Gastrocnemius medialis (tissue), 4 donors: ENCODE data around the gene HOXA3. TPM values are rescaled to one million over a fixed set of nuclear protein-coding genes. Genes with fewer than 3 reads are reported as not detected.
A peak's percentile ranks its signal among the peaks of the same experiment; 100 is the strongest.

Experiments used
- ATAC-seq, 2 donors: fragments of 150-250 bp; one replicate each; pipeline ENCODE4 v1.9.1; 2016
- DNase-seq, 2 donors: peaks; one replicate each; pipeline ENCODE4 v3.0.0-alpha.2; 2019
- H3K27ac ChIP-seq, 4 donors: fragments of 200-600 bp; sonication (generic); 1 replicate in 1 of 4; 2 replicates in 3 of 4; pipeline ENCODE4 v1.5.1; 2016 to 2018; ENCODE audit warnings: mild to moderate bottlenecking in 2 of 4, moderate library complexity in 1 of 4
- H3K27me3 ChIP-seq, 3 donors: fragments of 200-600 bp; sonication (generic) in 2 of 3; 1 replicate in 1 of 3; 2 replicates in 2 of 3; pipeline versions ENCODE4 v1.5.1 to v1.6.0; 2016 to 2019; ENCODE audit warnings: mild to moderate bottlenecking in 1 of 3, moderate library complexity in 1 of 3
- H3K36me3 ChIP-seq, 2 donors: fragments of 200-600 bp; sonication (generic) in 1 of 2; one replicate each; pipeline ENCODE4 v1.5.1; 2017 to 2018
- H3K4me1 ChIP-seq, 2 donors: fragments of 200-600 bp; sonication (generic) in 1 of 2; one replicate each; pipeline ENCODE4 v1.5.1; 2016 to 2017; ENCODE audit warnings: mild to moderate bottlenecking in 2 of 2
- H3K4me3 ChIP-seq, 4 donors: fragments of 200-600 bp; sonication (generic) in 3 of 4; 1 replicate in 1 of 4; 2 replicates in 3 of 4; pipeline ENCODE4 v1.5.1; 2016 to 2019; ENCODE audit warnings: mild to moderate bottlenecking in 2 of 4
- H3K9me3 ChIP-seq, 3 donors: fragments of 200-600 bp; sonication (generic) in 2 of 3; 1 replicate in 1 of 3; 2 replicates in 2 of 3; pipeline ENCODE4 v1.5.1; 2016 to 2019
- POLR2A ChIP-seq, 2 donors: fragments of 450-650 bp; IDR thresholded peaks; one replicate each; pipeline ENCODE4 v1.6.1; 2017; ENCODE audit warnings: antibody characterized with exemption in 2 of 2, mild to moderate bottlenecking in 2 of 2, moderate library complexity in 2 of 2
- in situ Hi-C, 4 donors: fragments of 200-750 bp; cut with MboI; loops; one replicate each; pipeline versions ENCODE4 v1.15.0 to v1.8.0; 2017; ENCODE audit warnings: low sequenced_read_pairs in 4 of 4
- intact Hi-C: fragments of 100-400 bp; cut with DNase I; formaldehyde crosslinking; loops from one replicate; pipeline ENCODE4 v1.15.1; 2023; ENCODE audit warnings: low total_unique reads
- total RNA-seq, 4 donors: library from RNA; depleted of rRNA; stranded (reverse); fragments of >200 nt; gene quantifications; one replicate each; pipeline versions ENCODE4 v1.1.0 to v1.2.3, GENCODE V29; 2016
- TF ChIP-seq, protein P1 (sequence below), 5 experiments: fragments of 450-650 bp in 3 of 5; fragments of 200-600 bp in 2 of 5; sonication (generic) in 2 of 5; IDR thresholded peaks in 4 of 5; conservative IDR thresholded peaks in 1 of 5; 1 replicate in 4 of 5; 2 replicates in 1 of 5; pipeline ENCODE4 v1.5.1; 2016 to 2019; ENCODE audit warnings: antibody characterized with exemption in 5 of 5, mild to moderate bottlenecking in 3 of 5, moderate library complexity in 3 of 5

Gene HOXA3
- total RNA-seq, 4 donors from 2014 or later: 0.53 to 6.2 (median 3.0) TPM

DNA sequence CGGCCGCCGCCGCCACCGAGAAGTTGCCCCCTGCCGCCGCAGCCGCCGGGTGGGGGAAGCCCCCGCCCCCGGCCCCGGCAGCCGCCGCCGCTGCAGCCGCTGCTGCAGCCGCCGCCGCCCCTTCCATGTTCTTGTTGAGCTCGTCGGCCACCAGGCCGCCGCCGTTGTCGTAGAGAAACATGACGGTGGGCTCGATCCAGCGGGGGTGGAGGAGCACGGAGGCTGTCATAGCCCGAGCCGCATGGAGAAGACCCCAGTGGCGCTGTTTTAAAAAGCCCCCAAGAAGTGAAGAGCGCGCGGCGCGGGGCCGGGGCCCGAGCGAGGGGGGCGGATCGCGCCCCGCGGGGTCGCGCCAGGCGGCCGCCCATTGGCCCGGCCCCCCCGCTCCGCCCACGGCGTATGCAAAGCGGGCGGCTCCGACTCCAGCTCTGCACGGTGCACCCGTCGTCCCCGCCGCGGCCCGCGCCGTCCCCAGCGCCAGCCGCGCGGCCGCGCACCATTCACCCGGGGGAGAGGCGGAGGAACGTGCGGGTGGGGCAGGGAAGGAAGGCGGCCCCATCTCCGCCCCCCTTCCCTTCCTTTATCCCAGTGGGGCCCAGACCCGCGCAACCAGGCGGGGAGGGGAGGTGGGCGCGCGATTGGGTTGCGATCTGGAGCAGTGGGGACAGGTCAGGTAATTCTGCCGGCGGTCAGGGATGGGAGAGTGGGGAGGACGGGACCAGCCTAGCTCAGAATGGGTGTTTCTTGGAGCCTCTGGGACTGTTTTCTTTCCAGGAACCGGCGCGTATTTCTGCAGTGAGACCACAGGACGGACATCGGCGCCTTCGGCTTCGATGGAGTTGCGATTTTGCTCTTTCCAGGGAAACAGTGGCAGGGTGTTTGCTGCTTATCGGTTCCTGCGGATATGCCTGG, 47.7 kb upstream of the HOXA3 start, which contains the start of gene HOXA13:
HOXA13 (minus strand) TSS at position 243 of the 912 bp plus-strand sequence; CDS start at position 229, 14 bp downstream.
- H3K9me3 ChIP-seq: no peaks in the 10 kb centered on the region
- H3K36me3 ChIP-seq: no peaks in the 10 kb centered on the region
- H3K4me1 ChIP-seq: peaks cover 15 to 29% of the 10 kb centered on the region in 2 donors
- peak; percentile 72 to 83 for ATAC-seq
- intact Hi-C loops: loop anchor here (1.0 to 5.0 kb wide), 3 partner anchors 376 to 577 kb away; no protein-coding TSS in a partner anchor
- peak within 1 kb of the TSS; percentile 48 to 90 (median 77) for H3K27ac ChIP-seq
- H3K27me3 ChIP-seq: peaks cover 43 to 67% (median 48%) of the 10 kb centered on the region in 3 donors
- TF ChIP-seq POLR2A (IDR thresholded peaks at IDR 0.05): peak; percentile 52 to 59
- TF ChIP-seq, protein P1, sequence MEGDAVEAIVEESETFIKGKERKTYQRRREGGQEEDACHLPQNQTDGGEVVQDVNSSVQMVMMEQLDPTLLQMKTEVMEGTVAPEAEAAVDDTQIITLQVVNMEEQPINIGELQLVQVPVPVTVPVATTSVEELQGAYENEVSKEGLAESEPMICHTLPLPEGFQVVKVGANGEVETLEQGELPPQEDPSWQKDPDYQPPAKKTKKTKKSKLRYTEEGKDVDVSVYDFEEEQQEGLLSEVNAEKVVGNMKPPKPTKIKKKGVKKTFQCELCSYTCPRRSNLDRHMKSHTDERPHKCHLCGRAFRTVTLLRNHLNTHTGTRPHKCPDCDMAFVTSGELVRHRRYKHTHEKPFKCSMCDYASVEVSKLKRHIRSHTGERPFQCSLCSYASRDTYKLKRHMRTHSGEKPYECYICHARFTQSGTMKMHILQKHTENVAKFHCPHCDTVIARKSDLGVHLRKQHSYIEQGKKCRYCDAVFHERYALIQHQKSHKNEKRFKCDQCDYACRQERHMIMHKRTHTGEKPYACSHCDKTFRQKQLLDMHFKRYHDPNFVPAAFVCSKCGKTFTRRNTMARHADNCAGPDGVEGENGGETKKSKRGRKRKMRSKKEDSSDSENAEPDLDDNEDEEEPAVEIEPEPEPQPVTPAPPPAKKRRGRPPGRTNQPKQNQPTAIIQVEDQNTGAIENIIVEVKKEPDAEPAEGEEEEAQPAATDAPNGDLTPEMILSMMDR (IDR thresholded peaks at IDR 0.05 in 4 of 5, conservative IDR thresholded peaks at IDR 0.05 in 1 of 5): no peak
- H3K4me3 ChIP-seq: peak within 1 kb of the TSS; percentile 58 to 75 (median 69)
- in situ Hi-C loops: loop anchor here (10.0 to 25.0 kb wide), 11 partner anchors 362 to 1438 kb away; partner anchors contain the start of genes CREB5 (in 1 of the 4) and HIBADH (in 1 of the 4)
- DNase-seq: peak in 1 of 2 donors; percentile 64

DNA sequence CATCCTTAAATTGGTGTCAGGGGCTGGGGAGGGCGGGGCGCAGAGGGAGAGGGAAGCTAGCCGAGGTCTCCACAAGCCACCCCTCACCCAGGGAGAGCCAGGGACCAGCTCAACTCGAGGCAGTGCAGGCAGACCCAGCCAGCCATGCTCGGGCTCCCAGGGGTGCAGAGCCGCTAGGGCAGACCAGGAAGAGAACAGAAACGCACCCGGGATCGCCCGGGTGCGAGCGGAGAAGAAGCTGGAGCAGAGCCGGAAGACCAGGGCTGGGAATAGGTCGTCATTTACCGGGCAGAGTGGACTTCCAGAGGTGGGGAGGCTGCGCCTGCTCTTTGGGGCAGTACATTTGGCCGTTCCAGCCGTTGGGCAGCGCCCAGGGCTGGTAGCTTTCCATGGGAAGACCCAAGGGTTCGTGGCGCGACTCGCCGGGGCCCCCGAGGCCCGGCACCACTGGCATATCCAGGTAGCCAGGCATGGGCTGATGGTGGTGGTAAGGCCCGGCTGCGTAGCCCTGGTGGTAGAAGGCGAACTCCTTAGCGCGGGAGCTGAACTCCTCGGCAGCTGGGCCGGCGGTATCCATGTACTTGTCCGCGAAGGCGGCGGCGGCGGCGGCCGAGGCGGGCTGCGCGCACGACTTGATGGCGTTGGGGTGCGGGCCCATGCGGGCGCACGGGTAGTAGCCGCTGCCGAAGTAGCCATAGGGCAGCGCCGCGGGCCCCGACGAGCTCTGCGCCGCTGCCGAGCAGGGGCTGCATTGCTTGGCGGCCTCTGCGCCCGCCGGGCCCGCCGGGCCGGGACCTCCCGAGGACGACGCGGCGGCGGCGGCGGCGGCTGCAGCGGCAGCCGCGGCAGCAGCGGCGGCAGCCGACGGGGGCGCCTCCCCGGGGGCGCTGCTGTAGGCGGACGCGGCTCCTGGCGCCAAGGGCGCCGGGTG, 46.8 kb upstream of the HOXA3 start:
- H3K4me3 ChIP-seq: peak overlapping the region; percentile 50 to 75 (median 69)
- H3K4me1 ChIP-seq: peaks cover 9 to 31% of the 10 kb centered on the region in 2 donors
- no peaks in the 10 kb centered on the region for H3K9me3 ChIP-seq
- TF ChIP-seq, protein P1 (IDR thresholded peaks at IDR 0.05 in 4 of 5, conservative IDR thresholded peaks at IDR 0.05 in 1 of 5): no peak
- TF ChIP-seq POLR2A (IDR thresholded peaks at IDR 0.05): no peak
- DNase-seq (no peak), ATAC-seq (peak; percentile 45 to 49)
- peak overlapping the region in 3 of 4 donors; percentile 74 to 90 (median 75) for H3K27ac ChIP-seq
- H3K27me3 ChIP-seq: peaks cover 33 to 62% (median 38%) of the 10 kb centered on the region in 3 donors
- intact Hi-C loops: loop anchor here (1.0 to 5.0 kb wide), 2 partner anchors 377 to 578 kb away; no protein-coding TSS in a partner anchor
- in situ Hi-C loops: loop anchor here (10.0 to 25.0 kb wide), 7 partner anchors 466 to 1437 kb away; partner anchors contain the start of genes CREB5 (in 1 of the 4) and HIBADH (in 1 of the 4)
- no peaks in the 10 kb centered on the region for H3K36me3 ChIP-seq

DNA sequence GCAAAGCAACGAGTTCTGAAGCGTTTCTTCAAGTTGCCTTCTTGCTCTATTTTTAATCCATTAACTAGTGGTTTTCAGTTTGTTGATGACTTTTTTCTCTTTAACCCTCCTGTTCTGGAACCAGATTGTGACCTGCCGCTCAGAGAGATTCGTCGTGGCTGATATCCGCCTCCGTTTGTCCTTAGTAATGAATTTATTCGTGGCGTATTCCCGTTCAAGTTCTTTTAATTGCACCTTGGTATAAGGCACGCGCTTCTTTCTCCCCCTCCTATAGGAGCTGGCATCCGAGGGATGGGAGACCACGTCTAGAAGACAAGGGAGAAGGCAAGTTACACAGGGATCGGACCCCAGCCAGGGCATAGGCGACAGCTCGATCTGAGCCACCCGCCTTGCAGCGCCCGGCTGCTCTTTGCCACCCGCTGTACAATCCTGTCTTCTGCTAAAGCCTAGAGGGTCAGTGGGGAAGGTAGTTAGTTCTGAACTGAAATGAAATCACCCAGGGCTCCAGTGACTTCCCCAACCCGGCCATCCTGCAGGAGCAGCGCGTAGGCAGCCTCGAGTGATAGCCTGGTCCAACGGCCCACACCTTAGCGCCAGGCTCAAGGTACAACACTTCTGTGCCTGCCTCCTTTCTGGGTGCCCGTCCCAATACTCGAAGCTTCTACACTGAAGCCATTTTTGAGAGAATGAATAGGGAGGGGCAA, 45.9 kb upstream of the HOXA3 start:
- peaks cover 9 to 37% of the 10 kb centered on the region in 2 donors for H3K4me1 ChIP-seq
- H3K4me3 ChIP-seq: peak overlapping the region; percentile 50 to 75 (median 69)
- H3K36me3 ChIP-seq: no peaks in the 10 kb centered on the region
- DNase-seq: no peak
- in situ Hi-C loops: loop anchor here (10.0 to 25.0 kb wide), 7 partner anchors 467 to 1436 kb away; partner anchors contain the start of genes CREB5 (in 1 of the 4) and HIBADH (in 1 of the 4)
- no peaks in the 10 kb centered on the region for H3K9me3 ChIP-seq
- peak overlapping the region in 1 of 4 donors; percentile 90 for H3K27ac ChIP-seq
- no peak for ATAC-seq
- intact Hi-C loops: loop anchor here (5.0 kb wide), 1 partner anchor 579 kb away; no protein-coding TSS in a partner anchor
- TF ChIP-seq POLR2A (IDR thresholded peaks at IDR 0.05): no peak
- TF ChIP-seq, protein P1 (IDR thresholded peaks at IDR 0.05 in 4 of 5, conservative IDR thresholded peaks at IDR 0.05 in 1 of 5): no peak
- H3K27me3 ChIP-seq: peaks cover 25 to 57% (median 31%) of the 10 kb centered on the region in 3 donors
